Endodermal cell (in vitro differentiated cells): ENCODE measurements around the gene SH3PXD2A. TPM values are rescaled to one million over a fixed set of nuclear protein-coding genes. Genes with fewer than 3 reads are reported as not detected.

Experiments
- DNase-seq: peaks from one replicate; pipeline ENCODE4 v3.0.0-alpha.2; 2017
- H3K27ac ChIP-seq: 2 replicates; pipeline ENCODE4 v1.5.1; 2013; ENCODE audit warnings: mild to moderate bottlenecking, low read depth, low read length, moderate library complexity
- H3K27me3 ChIP-seq: 2 replicates; pipeline ENCODE4 v1.6.1; 2013; ENCODE audit warnings: mild to moderate bottlenecking, low read length, moderate library complexity; ENCODE audit not compliant: insufficient read depth, control insufficient read depth, poor library complexity, severe bottlenecking
- H3K36me3 ChIP-seq: 2 replicates; pipeline ENCODE4 v1.7.0; 2013; ENCODE audit warnings: mild to moderate bottlenecking, low read length, moderate library complexity; ENCODE audit not compliant: control insufficient read depth, insufficient read depth
- H3K4me1 ChIP-seq: one replicate; pipeline ENCODE4 v1.7.0; 2013; ENCODE audit warnings: low read length; ENCODE audit not compliant: control insufficient read depth, insufficient read depth
- H3K4me3 ChIP-seq: 2 replicates; pipeline ENCODE4 v1.5.1; 2013; ENCODE audit warnings: mild to moderate bottlenecking, low read length, moderate library complexity
- H3K9ac ChIP-seq: 2 replicates; pipeline ENCODE4 v1.6.1; 2013; ENCODE audit warnings: mild to moderate bottlenecking, low read length, moderate library complexity; ENCODE audit not compliant: poor library complexity, severe bottlenecking; ENCODE audit errors: extremely low read depth
- H3K9me3 ChIP-seq: 2 replicates; pipeline ENCODE4 v1.6.1; 2013; ENCODE audit warnings: mild to moderate bottlenecking, low read length, moderate library complexity; ENCODE audit not compliant: control insufficient read depth
- H3K27ac Mint-ChIP-seq: 2 replicates; pipeline ENCODE4 v1.8.0; 2020; ENCODE audit warnings: mixed read lengths
- H3K27me3 Mint-ChIP-seq: 2 replicates; pipeline ENCODE4 v1.8.0; 2021; ENCODE audit warnings: mild to moderate bottlenecking, mixed read lengths; ENCODE audit not compliant: insufficient read depth
- H3K36me3 Mint-ChIP-seq: 2 replicates; pipeline ENCODE4 v1.8.0; 2020; ENCODE audit warnings: low read depth, mixed read lengths
- H3K4me1 Mint-ChIP-seq: 2 replicates; pipeline ENCODE4 v1.8.0; 2020; ENCODE audit warnings: mixed read lengths
- H3K4me3 Mint-ChIP-seq: 2 replicates; pipeline ENCODE4 v1.8.0; 2020; ENCODE audit warnings: mild to moderate bottlenecking, moderate library complexity, mixed read lengths
- H3K9me3 Mint-ChIP-seq: 2 replicates; pipeline ENCODE4 v1.8.0; 2020; ENCODE audit warnings: mild to moderate bottlenecking, mixed read lengths
- CTCF ChIP-seq: fragments of 200-600 bp; sonication (generic); conservative IDR thresholded peaks from 2 replicates; pipeline ENCODE4 v1.5.0; 2021; ENCODE audit warnings: antibody characterized with exemption, mild to moderate bottlenecking
- WGBS, 2 experiments: methylation state at CpG; one replicate each; pipeline versions ENCODE4 v1.1.5 to v1.1.7; 2013; ENCODE audit warnings: missing lambda C conversion rate in 2 of 2, mixed read lengths in 1 of 2; ENCODE audit not compliant: insufficient coverage in 1 of 2, insufficient read length in 1 of 2; 5-methylcytosine and 5-hydroxymethylcytosine counted together
- total RNA-seq, 2 donors: library from RNA; stranded (reverse); fragmentation: NEBNext Ultra II Directional in 1 of 2; extraction: Animal tissue kit (Norgen Biotek cat#: 25700) in 1 of 2; gene quantifications; 2 replicates in 1 of 2; 3 replicates in 1 of 2; pipeline ENCODE4 v1.2.1, GENCODE V29; 2021

SH3PXD2A gene
- total RNA-seq, 2 donors from 2014 or later, result 15.7 to 22.6 TPM

GRCh38 chr10:103849880-103850571 lies 5.3 kb downstream of the SH3PXD2A start:
- Mint-ChIP-seq H3K9me3 (no peaks in the 10 kb centered on the region), H3K27ac (no peak overlapping the region), H3K4me3 (no peak overlapping the region), H3K36me3 (no peaks in the 10 kb centered on the region), H3K27me3 (peaks cover 11% of the 10 kb centered on the region), H3K4me1 (peaks cover 37% of the 10 kb centered on the region)
- Histone ChIP-seq H3K9ac (no peak overlapping the region), H3K9me3 (no peaks in the 10 kb centered on the region), H3K36me3 (no peaks in the 10 kb centered on the region), H3K4me1 (peaks cover 13% of the 10 kb centered on the region), H3K27me3 (peaks cover 14% of the 10 kb centered on the region), H3K4me3 (no peak overlapping the region), H3K27ac (no peak overlapping the region)
- DNase-seq, result no peak
- WGBS, 2 experiments, result 79% methylated on average over 2 to 8 of the region's 8 CpGs
- TF ChIP-seq CTCF, result no peak

- TF ChIP-seq CTCF, result no peak
- H3K27ac Mint-ChIP-seq, result no peak overlapping the region
- DNase-seq, result no peak
- H3K9me3 Mint-ChIP-seq, result no peaks in the 10 kb centered on the region
- 83 to 100% methylated on average over 3 to 10 of the region's 10 CpGs for WGBS, 2 experiments
- Histone ChIP-seq H3K36me3 (no peaks in the 10 kb centered on the region), H3K27ac (no peak overlapping the region), H3K4me1 (peaks cover 13% of the 10 kb centered on the region), H3K27me3 (peaks cover 14% of the 10 kb centered on the region), H3K9me3 (no peaks in the 10 kb centered on the region), H3K4me3 (no peak overlapping the region), H3K9ac (no peak overlapping the region)
- no peak overlapping the region for H3K4me3 Mint-ChIP-seq
- peaks cover 9% of the 10 kb centered on the region for H3K27me3 Mint-ChIP-seq
- H3K36me3 Mint-ChIP-seq, result no peaks in the 10 kb centered on the region
- peaks cover 36% of the 10 kb centered on the region for H3K4me1 Mint-ChIP-seq
These were observed 6.0 kb downstream of the SH3PXD2A start for GRCh38 chr10:103849212-103849877.

GRCh38 chr10:103847909-103848468 lies 7.4 kb downstream of the SH3PXD2A start:
- Mint-ChIP-seq H3K4me3 (no peak overlapping the region), H3K27ac (no peak overlapping the region), H3K27me3 (no peaks in the 10 kb centered on the region), H3K4me1 (peaks cover 32% of the 10 kb centered on the region), H3K36me3 (no peaks in the 10 kb centered on the region), H3K9me3 (no peaks in the 10 kb centered on the region)
- H3K36me3 ChIP-seq, result no peaks in the 10 kb centered on the region
- H3K9me3 ChIP-seq, result no peaks in the 10 kb centered on the region
- H3K9ac ChIP-seq, result no peak overlapping the region
- H3K4me1 ChIP-seq, result peaks cover 7% of the 10 kb centered on the region
- H3K27me3 ChIP-seq, result peaks cover 2% of the 10 kb centered on the region
- peak; percentile 83 for DNase-seq
- no peak overlapping the region for H3K27ac ChIP-seq
- whole genome bisulfite sequencing, 2 experiments, result 67% methylated on average over 3 to 8 of the region's 8 CpGs
- peak; percentile 62 for TF ChIP-seq CTCF
- no peak overlapping the region for H3K4me3 ChIP-seq
